MM.1S (cell line): ENCODE results near the gene GTF2F2.

Experiments used
- DNase-seq: peaks from one replicate; pipeline ENCODE4 v3.0.0-alpha.2; 2015
- H2AFZ ChIP-seq: fragments of 300-600 bp; sonication (generic); 2 replicates; pipeline ENCODE4 v1.6.0; 2016; ENCODE audit warnings: antibody characterized with exemption, low read length
- H3F3A ChIP-seq: fragments of 300-600 bp; sonication (generic); 2 replicates; pipeline ENCODE4 v1.6.1; 2016; ENCODE audit warnings: mild to moderate bottlenecking, antibody characterized with exemption, low read length, moderate library complexity, mixed read lengths; ENCODE audit not compliant: insufficient read depth
- H3K27ac ChIP-seq: fragments of 300-600 bp; sonication (generic); 2 replicates; pipeline ENCODE4 v1.5.1; 2016; ENCODE audit warnings: mild to moderate bottlenecking, low read length
- H3K27me3 ChIP-seq: fragments of 300-600 bp; sonication (generic); replicated peaks from 2 replicates; pipeline ENCODE4 v1.6.0; 2016; ENCODE audit warnings: low read length; ENCODE audit not compliant: insufficient read depth
- H3K36me3 ChIP-seq: fragments of 300-600 bp; sonication (generic); replicated peaks from 2 replicates; pipeline ENCODE4 v1.6.1; 2016; ENCODE audit warnings: mild to moderate bottlenecking, low read length, mixed read lengths; ENCODE audit not compliant: insufficient read depth
- H3K4me1 ChIP-seq: fragments of 300-600 bp; sonication (generic); 2 replicates; pipeline ENCODE4 v1.6.1; 2016; ENCODE audit warnings: low read length, mixed read lengths
- H3K4me2 ChIP-seq: fragments of 300-600 bp; sonication (generic); 2 replicates; pipeline ENCODE4 v1.6.0; 2016; ENCODE audit warnings: low read depth, low read length
- H3K4me3 ChIP-seq: fragments of 300-600 bp; sonication (generic); 2 replicates; pipeline ENCODE4 v1.5.1; 2016; ENCODE audit warnings: low read length, mixed read lengths
- H3K79me2 ChIP-seq: fragments of 300-600 bp; sonication (generic); 2 replicates; pipeline ENCODE4 v1.6.1; 2016; ENCODE audit warnings: mixed run types, low read length, mixed read lengths
- H3K9ac ChIP-seq: fragments of 300-600 bp; sonication (generic); 2 replicates; pipeline ENCODE4 v1.6.1; 2016; ENCODE audit warnings: low read length, mixed read lengths
- H3K9me2 ChIP-seq: fragments of 300-600 bp; sonication (generic); replicated peaks from 2 replicates; pipeline ENCODE4 v1.6.1; 2016; ENCODE audit warnings: mild to moderate bottlenecking, low read length, mixed read lengths; ENCODE audit not compliant: insufficient read depth
- H3K9me3 ChIP-seq: fragments of 300-600 bp; sonication (generic); replicated peaks from 2 replicates; pipeline ENCODE4 v1.6.1; 2016; ENCODE audit warnings: mild to moderate bottlenecking, low read length, mixed read lengths; ENCODE audit not compliant: insufficient read depth
- H4K20me1 ChIP-seq: fragments of 300-600 bp; sonication (generic); 2 replicates; pipeline ENCODE4 v1.6.1; 2016; ENCODE audit warnings: mild to moderate bottlenecking, low read length, moderate library complexity, mixed read lengths; ENCODE audit not compliant: insufficient read depth
- CTCF ChIP-seq: fragments of 300-600 bp; sonication (generic); IDR thresholded peaks from 2 replicates; pipeline ENCODE4 v1.5.1; 2016; ENCODE audit warnings: antibody characterized with exemption, low read length, mixed read lengths
- EZH2 ChIP-seq: fragments of 300-600 bp; sonication (generic); optimal IDR thresholded peaks from 2 replicates; pipeline ENCODE3; 2017; ENCODE audit warnings: low read depth, mild to moderate bottlenecking, antibody characterized with exemption, low read length, mixed read lengths
- EZH2phosphoT487 ChIP-seq: fragments of 300-600 bp; sonication (generic); IDR thresholded peaks from 2 replicates; pipeline ENCODE4 v1.6.1; 2018; ENCODE audit warnings: antibody characterized with exemption, low read length

GTF2F2 gene

GRCh38 chr13:45119991-45120864 is at the start of gene GTF2F2:
TSS of gene GTF2F2 (plus strand) at chr13:45120510. CDS start at chr13:45120656, 146 bp downstream.
- Histone ChIP-seq H3K79me2 (peaks cover 44% of the 10 kb centered on the region), H3K27me3 (no peaks in the 10 kb centered on the region), H3F3A (peaks cover 4% of the 10 kb centered on the region; the same call in 1 of the 2 replicates), H3K4me3 (peak within 1 kb of the TSS; percentile 87), H3K9me3 (no peaks in the 10 kb centered on the region), H3K9ac (peak within 1 kb of the TSS; percentile 86), H3K9me2 (no peaks in the 10 kb centered on the region), H3K4me2 (peak within 1 kb of the TSS; percentile 85), H2AFZ (peak within 1 kb of the TSS; percentile 81), H3K36me3 (no peaks in the 10 kb centered on the region), H3K27ac (peak within 1 kb of the TSS; percentile 72), H4K20me1 (no peaks in the 10 kb centered on the region), H3K4me1 (no peaks in the 10 kb centered on the region)
- TF ChIP-seq EZH2phosphoT487 (no peak), CTCF (no peak), EZH2 (no peak)
- DNase-seq, result peak; percentile 75

GRCh38 chr13:45073809-45074208 is 46.5 kb upstream of the GTF2F2 start:
- Histone ChIP-seq H3K79me2 (no peaks in the 10 kb centered on the region), H4K20me1 (no peaks in the 10 kb centered on the region), H3K4me1 (no peaks in the 10 kb centered on the region), H3K9ac (no peak overlapping the region), H3K9me2 (no peaks in the 10 kb centered on the region), H3K4me3 (no peak overlapping the region), H2AFZ (no peak overlapping the region), H3K4me2 (no peak overlapping the region), H3K27ac (no peak overlapping the region), H3F3A (no peaks in the 10 kb centered on the region), H3K36me3 (no peaks in the 10 kb centered on the region), H3K27me3 (no peaks in the 10 kb centered on the region), H3K9me3 (no peaks in the 10 kb centered on the region)
- TF ChIP-seq CTCF (no peak), EZH2phosphoT487 (no peak), EZH2 (no peak)
- no peak for DNase-seq

GRCh38 chr13:45074721-45075120 is 45.6 kb upstream of the GTF2F2 start:
- H4K20me1 ChIP-seq, result no peaks in the 10 kb centered on the region
- no peaks in the 10 kb centered on the region for H3K79me2 ChIP-seq
- H3K36me3 ChIP-seq, result no peaks in the 10 kb centered on the region
- H3K9ac ChIP-seq, result no peak overlapping the region
- H3K27me3 ChIP-seq, result no peaks in the 10 kb centered on the region
- H3K27ac ChIP-seq, result no peak overlapping the region
- H3F3A ChIP-seq, result no peaks in the 10 kb centered on the region
- H3K4me1 ChIP-seq, result no peaks in the 10 kb centered on the region
- no peaks in the 10 kb centered on the region for H3K9me3 ChIP-seq
- no peaks in the 10 kb centered on the region for H3K9me2 ChIP-seq
- no peak overlapping the region for H2AFZ ChIP-seq
- TF ChIP-seq EZH2 (no peak), EZH2phosphoT487 (no peak), CTCF (no peak)
- H3K4me2 ChIP-seq, result no peak overlapping the region
- no peak for DNase-seq
- no peak overlapping the region for H3K4me3 ChIP-seq
